Measurements from ENCODE around the gene TRIM24.
"Not testable (repeated sequence)": the region's sequence is repeated elsewhere in the genome, so short reads cannot be mapped to it uniquely, and the experiment has no call there.

Gene TRIM24

GRCh38 chr7:138512092-138512858 lies 52.2 kb downstream of the TRIM24 start:
- Histone ChIP-seq H3K27me3 (ENCODE audit: control insufficient read depth, insufficient read depth, low read length) (no peaks in the 10 kb centered on the region), H3K4me1 (ENCODE audit: control insufficient read depth, insufficient read depth, low read length) (no peaks in the 10 kb centered on the region), H3K9ac (ENCODE audit: low read length) (no peak overlapping the region), H3K36me3 (ENCODE audit: control insufficient read depth, insufficient read depth, low read length) (peaks cover under 1% of the 10 kb centered on the region), H3K27ac (ENCODE audit: low read depth, low read length) (no peak overlapping the region), H3K4me3 (ENCODE audit: low read length) (no peak overlapping the region)

GRCh38 chr7:138512885-138513284 lies 52.8 kb downstream of the TRIM24 start:
- Histone ChIP-seq H3K27ac (ENCODE audit: low read depth, low read length) (no peak overlapping the region), H3K9ac (ENCODE audit: low read length) (no peak overlapping the region), H3K27me3 (ENCODE audit: control insufficient read depth, insufficient read depth, low read length) (no peaks in the 10 kb centered on the region), H3K36me3 (ENCODE audit: control insufficient read depth, insufficient read depth, low read length) (peaks cover 4% of the 10 kb centered on the region), H3K4me1 (ENCODE audit: control insufficient read depth, insufficient read depth, low read length) (no peaks in the 10 kb centered on the region), H3K4me3 (ENCODE audit: low read length) (no peak overlapping the region)

GRCh38 chr7:138513344-138513871 lies 53.3 kb downstream of the TRIM24 start:
- no peak overlapping the region for H3K27ac ChIP-seq (ENCODE audit: low read depth, low read length)
- H3K4me1 ChIP-seq (ENCODE audit: control insufficient read depth, insufficient read depth, low read length): no peaks in the 10 kb centered on the region
- H3K36me3 ChIP-seq (ENCODE audit: control insufficient read depth, insufficient read depth, low read length): peaks cover 4% of the 10 kb centered on the region
- no peaks in the 10 kb centered on the region for H3K27me3 ChIP-seq (ENCODE audit: control insufficient read depth, insufficient read depth, low read length)
- no peak overlapping the region for H3K4me3 ChIP-seq (ENCODE audit: low read length)
- H3K9ac ChIP-seq (ENCODE audit: low read length): no peak overlapping the region

GRCh38 chr7:138514044-138514443 lies 54.0 kb downstream of the TRIM24 start:
- H3K27me3 ChIP-seq (ENCODE audit: control insufficient read depth, insufficient read depth, low read length): no peaks in the 10 kb centered on the region
- no peak overlapping the region for H3K4me3 ChIP-seq (ENCODE audit: low read length)
- H3K36me3 ChIP-seq (ENCODE audit: control insufficient read depth, insufficient read depth, low read length): peaks cover 4% of the 10 kb centered on the region
- no peak overlapping the region for H3K9ac ChIP-seq (ENCODE audit: low read length)
- H3K4me1 ChIP-seq (ENCODE audit: control insufficient read depth, insufficient read depth, low read length): no peaks in the 10 kb centered on the region
- no peak overlapping the region for H3K27ac ChIP-seq (ENCODE audit: low read depth, low read length)

GRCh38 chr7:138515001-138515528 lies 55.0 kb downstream of the TRIM24 start:
- H3K4me1 ChIP-seq (ENCODE audit: control insufficient read depth, insufficient read depth, low read length): no peaks in the 10 kb centered on the region
- H3K36me3 ChIP-seq (ENCODE audit: control insufficient read depth, insufficient read depth, low read length): peaks cover 4% of the 10 kb centered on the region
- H3K27me3 ChIP-seq (ENCODE audit: control insufficient read depth, insufficient read depth, low read length): no peaks in the 10 kb centered on the region
- H3K4me3 ChIP-seq (ENCODE audit: low read length): no peak overlapping the region
- H3K9ac ChIP-seq (ENCODE audit: low read length): no peak overlapping the region
- no peak overlapping the region for H3K27ac ChIP-seq (ENCODE audit: low read depth, low read length)

- Histone ChIP-seq H3K4me1 (ENCODE audit: control insufficient read depth, insufficient read depth, low read length) (no peaks in the 10 kb centered on the region), H3K36me3 (ENCODE audit: control insufficient read depth, insufficient read depth, low read length) (peaks cover 4% of the 10 kb centered on the region), H3K27ac (ENCODE audit: low read depth, low read length) (no peak overlapping the region), H3K9ac (ENCODE audit: low read length) (no peak overlapping the region), H3K4me3 (ENCODE audit: low read length) (no peak overlapping the region), H3K27me3 (ENCODE audit: control insufficient read depth, insufficient read depth, low read length) (no peaks in the 10 kb centered on the region)
These were observed 59.2 kb downstream of the TRIM24 start for GRCh38 chr7:138519061-138519798.

- H3K4me3 ChIP-seq (ENCODE audit: low read length): no peak overlapping the region
- no peak overlapping the region for H3K27ac ChIP-seq (ENCODE audit: low read depth, low read length)
- H3K9ac ChIP-seq (ENCODE audit: low read length): no peak overlapping the region
- H3K27me3 ChIP-seq (ENCODE audit: control insufficient read depth, insufficient read depth, low read length): no peaks in the 10 kb centered on the region
- no peaks in the 10 kb centered on the region for H3K4me1 ChIP-seq (ENCODE audit: control insufficient read depth, insufficient read depth, low read length)
- peaks cover 4% of the 10 kb centered on the region for H3K36me3 ChIP-seq (ENCODE audit: control insufficient read depth, insufficient read depth, low read length)
These were observed 60.7 kb downstream of the TRIM24 start for GRCh38 chr7:138520742-138521141.

GRCh38 chr7:138521837-138522461 lies 61.9 kb downstream of the TRIM24 start:
- Histone ChIP-seq H3K4me3 (ENCODE audit: low read length) (no peak overlapping the region), H3K4me1 (ENCODE audit: control insufficient read depth, insufficient read depth, low read length) (no peaks in the 10 kb centered on the region), H3K27me3 (ENCODE audit: control insufficient read depth, insufficient read depth, low read length) (no peaks in the 10 kb centered on the region), H3K27ac (ENCODE audit: low read depth, low read length) (no peak overlapping the region), H3K9ac (ENCODE audit: low read length) (no peak overlapping the region), H3K36me3 (ENCODE audit: control insufficient read depth, insufficient read depth, low read length) (peaks cover 4% of the 10 kb centered on the region)

GRCh38 chr7:138524259-138524658 lies 64.2 kb downstream of the TRIM24 start:
- Histone ChIP-seq H3K36me3 (ENCODE audit: control insufficient read depth, insufficient read depth, low read length) (peaks cover 4% of the 10 kb centered on the region), H3K4me1 (ENCODE audit: control insufficient read depth, insufficient read depth, low read length) (no peaks in the 10 kb centered on the region), H3K27me3 (ENCODE audit: control insufficient read depth, insufficient read depth, low read length) (no peaks in the 10 kb centered on the region), H3K9ac (ENCODE audit: low read length) (no peak overlapping the region), H3K4me3 (ENCODE audit: low read length) (no peak overlapping the region), H3K27ac (ENCODE audit: low read depth, low read length) (no peak overlapping the region)

GRCh38 chr7:138525757-138526156 lies 65.7 kb downstream of the TRIM24 start:
- Histone ChIP-seq H3K4me3 (ENCODE audit: low read length) (no peak overlapping the region), H3K4me1 (ENCODE audit: control insufficient read depth, insufficient read depth, low read length) (no peaks in the 10 kb centered on the region), H3K9ac (ENCODE audit: low read length) (no peak overlapping the region), H3K36me3 (ENCODE audit: control insufficient read depth, insufficient read depth, low read length) (peaks cover 4% of the 10 kb centered on the region), H3K27me3 (ENCODE audit: control insufficient read depth, insufficient read depth, low read length) (no peaks in the 10 kb centered on the region), H3K27ac (ENCODE audit: low read depth, low read length) (no peak overlapping the region)

- H3K9ac ChIP-seq (ENCODE audit: low read length): no peak overlapping the region
- peaks cover 4% of the 10 kb centered on the region for H3K36me3 ChIP-seq (ENCODE audit: control insufficient read depth, insufficient read depth, low read length)
- H3K4me3 ChIP-seq (ENCODE audit: low read length): no peak overlapping the region
- H3K27ac ChIP-seq (ENCODE audit: low read depth, low read length): no peak overlapping the region
- no peaks in the 10 kb centered on the region for H3K4me1 ChIP-seq (ENCODE audit: control insufficient read depth, insufficient read depth, low read length)
- no peaks in the 10 kb centered on the region for H3K27me3 ChIP-seq (ENCODE audit: control insufficient read depth, insufficient read depth, low read length)
These were observed 67.7 kb downstream of the TRIM24 start for GRCh38 chr7:138527746-138528223.

- H3K9ac ChIP-seq (ENCODE audit: low read length); H3K27me3 ChIP-seq (ENCODE audit: control insufficient read depth, insufficient read depth, low read length); H3K4me1 ChIP-seq (ENCODE audit: control insufficient read depth, insufficient read depth, low read length); H3K27ac ChIP-seq (ENCODE audit: low read depth, low read length); H3K4me3 ChIP-seq (ENCODE audit: low read length); H3K36me3 ChIP-seq (ENCODE audit: control insufficient read depth, insufficient read depth, low read length): not testable (repeated sequence)
These were observed 76.8 kb downstream of the TRIM24 start for GRCh38 chr7:138536833-138537232.
